HepG2 (cell line): ENCODE results near the gene NT5M. TPM values are rescaled to one million over a fixed set of nuclear protein-coding genes. Genes with fewer than 3 reads are reported as not detected.
A peak's percentile ranks its signal among the peaks of the same experiment; 100 is the strongest.

Experiments used
- CEBPG ChIP-seq: IDR thresholded peaks from 2 replicates; pipeline ENCODE4 v1.6.1; 2016
- FOXK2 ChIP-seq: fragments of 450-650 bp; IDR thresholded peaks from 2 replicates; pipeline ENCODE4 v1.6.1; 2016
- HDAC1 ChIP-seq: sonication (generic); formaldehyde crosslinking; IDR thresholded peaks from 2 replicates; pipeline ENCODE4 v1.5.1; 2020; ENCODE audit warnings: mild to moderate bottlenecking, missing genetic modification reagents
- MAX ChIP-seq: IDR thresholded peaks from 2 replicates; pipeline ENCODE4 v1.6.1; 2012; ENCODE audit warnings: inconsistent platforms
- MIER2 ChIP-seq: IDR thresholded peaks from 2 replicates; pipeline ENCODE4 v1.6.1; 2016; ENCODE audit warnings: missing biosample characterization, missing genetic modification reagents
- NR2F6 ChIP-seq, 2 experiments: IDR thresholded peaks; 2 replicates each; pipeline ENCODE4 v1.6.1; 2016; ENCODE audit warnings: antibody characterized with exemption in 1 of 2, mild to moderate bottlenecking in 1 of 2
- POLR2A ChIP-seq, 2 experiments: IDR thresholded peaks; 2 replicates each; pipeline ENCODE4 v1.6.1; 2011; ENCODE audit warnings: low read depth in 2 of 2, low read length in 2 of 2, mild to moderate bottlenecking in 1 of 2, moderate library complexity in 1 of 2; ENCODE audit not compliant: insufficient read depth in 1 of 2
- SALL1 ChIP-seq: sonication (generic); formaldehyde crosslinking; IDR thresholded peaks from 2 replicates; pipeline ENCODE4 v1.8.0; 2022; ENCODE audit warnings: mild to moderate bottlenecking, missing genetic modification reagents
- SRSF1 ChIP-seq: fragments of 200-400 bp; formaldehyde crosslinking; optimal IDR thresholded peaks from 2 replicates; pipeline ENCODE3; 2017; ENCODE audit warnings: mild to moderate bottlenecking, low read depth, low read length, moderate library complexity
- TCF7 ChIP-seq: sonication (generic); IDR thresholded peaks from 2 replicates; pipeline ENCODE4 v1.6.1; 2016; ENCODE audit warnings: antibody characterized with exemption, low read depth
- TFE3 ChIP-seq: IDR thresholded peaks from 2 replicates; pipeline ENCODE4 v1.6.1; 2016
- USF2 ChIP-seq, 2 experiments: sonication (generic) in 1 of 2; formaldehyde crosslinking in 1 of 2; IDR thresholded peaks; 2 replicates each; pipeline versions ENCODE4 v1.5.1 to v1.6.1; 2011 to 2020; ENCODE audit warnings: borderline replicate concordance in 1 of 2, low read depth in 1 of 2, low read length in 1 of 2, mild to moderate bottlenecking in 1 of 2, missing genetic modification reagents in 1 of 2, moderate library complexity in 1 of 2
- ZBTB1 ChIP-seq: sonication (generic); formaldehyde crosslinking; IDR thresholded peaks from 2 replicates; pipeline ENCODE4 v1.4.0; 2020; ENCODE audit warnings: missing genetic modification reagents, borderline replicate concordance
- ZFP82 ChIP-seq: sonication (generic); formaldehyde crosslinking; IDR thresholded peaks from 2 replicates; pipeline ENCODE4 v1.5.1; 2020; ENCODE audit warnings: mild to moderate bottlenecking, missing genetic modification reagents, borderline replicate concordance
- ZGPAT ChIP-seq: IDR thresholded peaks from 2 replicates; pipeline ENCODE4 v1.6.1; 2016; ENCODE audit warnings: mild to moderate bottlenecking
- ZNF549 ChIP-seq: sonication (generic); formaldehyde crosslinking; IDR thresholded peaks from 2 replicates; pipeline ENCODE4 v1.5.0; 2020; ENCODE audit warnings: missing genetic modification reagents
- polyA plus RNA-seq, 8 experiments: library from polyadenylated mRNA; depleted of rRNA in 3 of 8; stranded (reverse) in 7 of 8; unstranded in 1 of 8; fragments of >200 nt; fragmentation: Illumina TruSeq in 4 of 8; extraction: Trizol in 4 of 8; gene quantifications; 2 replicates each; pipeline versions ENCODE4 v1.2.1 to v1.2.3, GENCODE V29; 2011 to 2016; ENCODE audit warnings: low read depth in 4 of 8, missing spikeins in 1 of 8, mixed read lengths in 1 of 8; ENCODE audit not compliant: insufficient read depth in 1 of 8
- total RNA-seq, 5 experiments: library from RNA; depleted of rRNA; stranded (reverse); fragments of >200 nt; fragmentation: Illumina TruSeq; extraction: Trizol; gene quantifications; 2 replicates each; pipeline ENCODE4 v1.2.3, GENCODE V29; 2016; ENCODE audit warnings: low read depth in 1 of 5
- TF ChIP-seq, protein P1 (sequence below): IDR thresholded peaks from 2 replicates; pipeline ENCODE4 v1.6.1; 2016
- TF ChIP-seq, protein P2 (sequence below): sonication (generic); formaldehyde crosslinking; IDR thresholded peaks from 2 replicates; pipeline ENCODE4 v1.4.0; 2020; ENCODE audit warnings: missing genetic modification reagents

Gene NT5M
- total and polyA plus RNA-seq, 2 of the 13 experiments (the other 11 are each of a cell fraction or from before 2014, with no cell fraction given): 0.55 to 0.78 TPM

DNA sequence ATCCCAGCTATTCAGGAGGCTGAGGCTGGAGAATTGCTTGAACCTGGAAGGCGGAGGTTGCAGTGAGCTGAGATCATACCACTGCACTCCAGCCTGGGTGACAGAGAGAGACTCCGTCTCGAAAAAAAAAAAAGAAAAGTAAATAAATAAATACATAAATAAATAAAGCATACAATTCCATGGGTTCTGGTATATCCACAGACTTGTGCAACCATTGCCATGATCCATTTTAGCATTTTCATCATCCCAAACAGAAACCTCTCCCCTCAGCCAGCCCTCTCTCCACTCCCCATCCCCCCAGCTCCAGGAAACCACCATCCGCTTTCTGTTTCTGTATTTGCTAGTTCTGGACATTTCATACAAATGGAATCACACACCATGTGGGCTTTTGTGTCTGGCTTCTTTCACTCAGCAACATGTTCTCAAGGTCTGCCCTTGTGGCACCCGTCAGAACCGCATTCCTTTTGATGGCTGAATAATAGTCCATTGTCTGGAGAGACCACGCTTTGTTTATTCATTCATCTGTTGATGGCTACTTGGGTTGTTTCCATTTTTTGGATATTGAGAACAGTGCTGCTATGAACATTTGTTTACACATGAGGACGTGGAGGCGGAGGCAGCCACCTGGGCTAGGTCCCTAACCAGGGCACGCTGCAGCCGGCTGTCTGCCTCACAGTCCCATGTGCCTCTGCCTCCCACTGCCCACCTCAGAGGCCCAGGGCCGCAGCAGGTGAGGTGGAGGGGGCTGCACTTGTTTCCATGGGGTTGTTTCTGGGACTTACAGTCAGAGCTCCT, 76.2 kb downstream of the NT5M start (continued):
- TF ChIP-seq MAX (peak; percentile 55), ZFP82 (no peak), ZBTB1 (CRISPR knock-in tag) (no peak), SALL1 (CRISPR knock-in tag) (no peak; the same call in 1 of the 2 replicates), NR2F6 (IDR thresholded peaks at IDR 0.05) (no peak), NR2F6 (CRISPR knock-in tag; IDR thresholded peaks at IDR 0.05) (no peak; the same call in 1 of the 2 replicates), ZNF549 (CRISPR knock-in tag) (no peak), USF2 (IDR thresholded peaks at IDR 0.05; ENCODE audit: low read depth, low read length) (no peak), USF2 (CRISPR knock-in tag; IDR thresholded peaks at IDR 0.05; ENCODE audit: borderline replicate concordance) (no peak), FOXK2 (0 out of 2 replicates have a peak, but pooled peaks have one; percentile 28), TCF7 (peak; percentile 35), TFE3 (CRISPR knock-in tag) (no peak), MIER2 (no peak), POLR2A (IDR thresholded peaks at IDR 0.05; ENCODE audit: insufficient read depth in 1 of 2, low read depth in 2 of 2, low read length in 2 of 2) (no peak), HDAC1 (CRISPR knock-in tag) (0 out of 2 replicates have a peak, but pooled peaks have one; percentile 22), SRSF1 (no peak), ZGPAT (CRISPR knock-in tag) (peak; percentile 51; the same call in 1 of the 2 replicates), CEBPG (no peak)
- TF ChIP-seq, protein P1, sequence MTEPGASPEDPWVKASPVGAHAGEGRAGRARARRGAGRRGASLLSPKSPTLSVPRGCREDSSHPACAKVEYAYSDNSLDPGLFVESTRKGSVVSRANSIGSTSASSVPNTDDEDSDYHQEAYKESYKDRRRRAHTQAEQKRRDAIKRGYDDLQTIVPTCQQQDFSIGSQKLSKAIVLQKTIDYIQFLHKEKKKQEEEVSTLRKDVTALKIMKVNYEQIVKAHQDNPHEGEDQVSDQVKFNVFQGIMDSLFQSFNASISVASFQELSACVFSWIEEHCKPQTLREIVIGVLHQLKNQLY (CRISPR knock-in tag): no peak
- TF ChIP-seq, protein P2, sequence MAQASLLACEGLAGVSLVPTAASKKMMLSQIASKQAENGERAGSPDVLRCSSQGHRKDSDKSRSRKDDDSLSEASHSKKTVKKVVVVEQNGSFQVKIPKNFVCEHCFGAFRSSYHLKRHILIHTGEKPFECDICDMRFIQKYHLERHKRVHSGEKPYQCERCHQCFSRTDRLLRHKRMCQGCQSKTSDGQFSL (CRISPR knock-in tag): no peak
